HEK293T (cell line): ENCODE measurements around the gene MRPL11.
"Not testable (repeated sequence)": the region's sequence is repeated elsewhere in the genome, so short reads cannot be mapped to it uniquely, and the experiment has no call there.

ENCODE experiments used
- CTCF ChIA-PET: fragments of 350-600 bp; formaldehyde crosslinking; extraction: SDS; loops from one replicate; lab custom pipeline; 2021; ENCODE audit warnings: antibody characterized with exemption, inconsistent platforms; lab: Yijun Ruan, JAX
- POLR2A ChIA-PET: fragments of 350-600 bp; formaldehyde crosslinking; extraction: SDS; loops from one replicate; lab custom pipeline; 2020; ENCODE audit warnings: antibody characterized with exemption, inconsistent platforms; lab: Yijun Ruan, JAX
- DNase-seq: peaks from one replicate; pipeline ENCODE4 v3.0.0; 2012; ENCODE audit warnings: mixed read lengths; ENCODE audit errors: extremely low spot score
- ARNT ChIP-seq: fragments of 450-650 bp; IDR thresholded peaks from 2 replicates; pipeline ENCODE4 v1.6.1; 2017; ENCODE audit warnings: mild to moderate bottlenecking
- BHLHE40 ChIP-seq: fragments of 450-650 bp; IDR thresholded peaks from 2 replicates; pipeline ENCODE4 v1.6.1; 2016; ENCODE audit warnings: mild to moderate bottlenecking, moderate library complexity, borderline replicate concordance
- CTBP1 ChIP-seq: fragments of 450-650 bp; IDR thresholded peaks from 2 replicates; pipeline ENCODE4 v1.6.1; 2016; ENCODE audit warnings: borderline replicate concordance
- ELF4 ChIP-seq: fragments of 450-650 bp; IDR thresholded peaks from 2 replicates; pipeline ENCODE4 v1.6.1; 2017; ENCODE audit warnings: antibody characterized with exemption
- FOXA1 ChIP-seq: fragments of 450-650 bp; IDR thresholded peaks from 2 replicates; pipeline ENCODE4 v1.6.1; 2016; ENCODE audit warnings: mild to moderate bottlenecking
- FOXK2 ChIP-seq: fragments of 450-650 bp; IDR thresholded peaks from 2 replicates; pipeline ENCODE4 v1.6.1; 2016; ENCODE audit warnings: mild to moderate bottlenecking
- FOXM1 ChIP-seq: fragments of 450-650 bp; IDR thresholded peaks from 2 replicates; pipeline ENCODE4 v1.6.1; 2017; ENCODE audit warnings: mild to moderate bottlenecking, borderline replicate concordance
- HDGF ChIP-seq: fragments of 450-650 bp; IDR thresholded peaks from 2 replicates; pipeline ENCODE4 v1.6.1; 2017; ENCODE audit warnings: antibody characterized with exemption, borderline replicate concordance
- L3MBTL2 ChIP-seq: fragments of 450-650 bp; conservative IDR thresholded peaks from 2 replicates; pipeline ENCODE4 v1.6.1; 2016; ENCODE audit warnings: mild to moderate bottlenecking
- LEF1 ChIP-seq: fragments of 450-650 bp; IDR thresholded peaks from 2 replicates; pipeline ENCODE4 v1.6.1; 2017; ENCODE audit warnings: mild to moderate bottlenecking, borderline replicate concordance
- NFRKB ChIP-seq: fragments of 450-650 bp; IDR thresholded peaks from 2 replicates; pipeline ENCODE4 v1.6.1; 2016; ENCODE audit warnings: mild to moderate bottlenecking, moderate library complexity
- SP1 ChIP-seq: fragments of 450-650 bp; IDR thresholded peaks from 2 replicates; pipeline ENCODE4 v1.6.1; 2017
- SUZ12 ChIP-seq: fragments of 450-650 bp; IDR thresholded peaks from 2 replicates; pipeline ENCODE4 v1.6.1; 2016; ENCODE audit warnings: mild to moderate bottlenecking
- TARDBP ChIP-seq: fragments of 450-650 bp; IDR thresholded peaks from 2 replicates; pipeline ENCODE4 v1.6.1; 2016
- ZNF384 ChIP-seq: fragments of 450-650 bp; IDR thresholded peaks from 2 replicates; pipeline ENCODE4 v1.6.1; 2016
- TF ChIP-seq, protein P1 (sequence below): fragments of 450-650 bp; IDR thresholded peaks from 2 replicates; pipeline ENCODE4 v1.6.1; 2016

Gene MRPL11

DNA sequence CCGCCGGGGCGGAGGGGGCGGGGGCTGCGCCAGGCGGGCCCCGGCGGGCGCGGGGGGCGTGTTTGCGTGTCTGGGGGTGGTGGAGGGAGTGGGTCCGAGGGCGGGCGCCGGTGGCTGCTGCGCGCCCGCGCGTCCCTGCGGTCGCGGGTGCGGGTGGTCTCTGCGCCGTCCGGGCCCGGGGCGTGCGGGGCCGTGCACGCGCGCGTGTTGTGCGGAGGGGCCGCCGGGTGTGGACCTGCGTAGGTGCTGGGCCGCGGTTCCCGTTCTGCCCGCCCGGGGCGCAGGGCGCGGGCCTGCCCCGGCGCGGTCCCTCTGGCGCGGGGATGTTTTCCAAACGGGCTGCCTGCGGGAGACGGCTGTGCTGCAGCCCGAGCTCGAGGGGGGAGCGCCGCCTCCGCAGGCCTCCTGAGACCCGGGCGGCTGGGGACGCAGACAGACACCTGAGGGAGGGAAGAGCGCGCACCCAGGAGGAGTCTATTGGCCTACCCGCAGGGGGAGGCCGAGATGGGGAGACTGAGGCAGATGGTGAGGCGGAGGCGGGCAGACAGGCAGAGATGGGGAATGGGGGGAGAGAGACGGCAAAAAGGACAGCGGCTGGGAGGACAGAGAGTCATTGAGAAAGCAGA is 28.5 kb upstream of the MRPL11 start:
- DNase-seq: peak; percentile 62
- CTCF ChIA-PET: interaction anchor here (0.9 kb wide), 2 partner anchors 28 to 156 kb away, joined by 3 to 4 read pairs; no protein-coding TSS in a partner anchor
- POLR2A ChIA-PET: interaction anchor here (0.6 to 2.7 kb wide), 6 partner anchors 12 to 46 kb away, joined by 3 to 14 read pairs (median 6); partner anchors contain the start of genes DPP3, MRPL11 and NPAS4
- no peak for TF ChIP-seq HDGF
- no peak for TF ChIP-seq BHLHE40
- TF ChIP-seq ELF4: no peak
- no peak for TF ChIP-seq L3MBTL2
- TF ChIP-seq, protein P1, sequence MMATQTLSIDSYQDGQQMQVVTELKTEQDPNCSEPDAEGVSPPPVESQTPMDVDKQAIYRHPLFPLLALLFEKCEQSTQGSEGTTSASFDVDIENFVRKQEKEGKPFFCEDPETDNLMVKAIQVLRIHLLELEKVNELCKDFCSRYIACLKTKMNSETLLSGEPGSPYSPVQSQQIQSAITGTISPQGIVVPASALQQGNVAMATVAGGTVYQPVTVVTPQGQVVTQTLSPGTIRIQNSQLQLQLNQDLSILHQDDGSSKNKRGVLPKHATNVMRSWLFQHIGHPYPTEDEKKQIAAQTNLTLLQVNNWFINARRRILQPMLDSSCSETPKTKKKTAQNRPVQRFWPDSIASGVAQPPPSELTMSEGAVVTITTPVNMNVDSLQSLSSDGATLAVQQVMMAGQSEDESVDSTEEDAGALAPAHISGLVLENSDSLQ: no peak
- no peak for TF ChIP-seq FOXM1
- TF ChIP-seq ARNT: no peak
- TF ChIP-seq ZNF384: no peak
- no peak for TF ChIP-seq NFRKB
- no peak for TF ChIP-seq LEF1
- TF ChIP-seq FOXA1: no peak
- TF ChIP-seq SUZ12: no peak

DNA sequence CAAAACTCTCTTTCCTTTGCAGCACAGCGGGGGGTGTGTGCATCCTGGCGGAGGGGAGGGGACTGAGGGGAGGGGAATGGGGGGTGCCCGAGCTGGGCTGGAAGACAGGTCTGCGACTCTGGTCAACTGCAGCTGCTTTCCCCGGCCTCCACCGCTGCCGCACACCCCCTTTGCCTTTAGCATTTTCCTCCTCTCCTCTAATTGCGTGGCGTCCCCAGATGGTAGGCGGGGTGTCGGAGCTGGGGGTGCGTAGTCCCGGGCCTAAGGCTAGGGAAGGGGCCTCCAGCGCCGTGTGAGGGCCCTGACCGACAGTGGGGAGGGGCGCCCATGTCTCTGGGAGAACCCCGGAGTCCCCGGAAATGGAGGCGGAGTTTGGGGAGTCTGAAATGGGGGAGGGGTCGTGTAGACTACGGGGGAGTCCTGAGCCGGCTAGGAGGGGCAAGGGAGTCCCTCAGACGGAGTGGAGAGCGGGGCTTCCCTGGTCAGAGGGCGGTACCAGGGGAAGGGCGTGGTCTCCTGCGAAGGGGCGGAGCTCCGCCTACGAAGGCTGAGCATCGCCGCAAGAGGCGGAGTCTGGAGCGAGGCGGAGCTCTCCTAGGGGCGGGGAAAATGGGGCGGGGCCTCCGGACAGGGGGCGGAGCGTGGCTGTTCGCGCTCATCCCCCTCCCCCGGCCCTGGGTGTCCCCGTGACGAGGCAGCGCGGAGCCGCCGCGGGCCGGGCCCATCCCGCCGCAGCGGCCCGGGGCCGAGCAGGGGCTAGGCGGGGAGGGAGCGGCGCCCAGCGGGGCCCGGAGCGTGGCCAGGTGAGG is 27.8 kb upstream of the MRPL11 start, which contains the start of gene PELI3:
PELI3 (plus strand) TSS at position 681 of the 809 bp plus-strand sequence. CDS start 1,224 bp downstream, outside the sequence.
- ChIA-PET CTCF (interaction anchor here (0.9 kb wide), 2 partner anchors 27 to 155 kb away, joined by 3 to 4 read pairs; no protein-coding TSS in a partner anchor), POLR2A (interaction anchor here (0.6 to 1.7 kb wide), 5 partner anchors 12 to 45 kb away, joined by 3 to 11 read pairs (median 3); partner anchors contain the start of genes DPP3, MRPL11 and NPAS4)
- no peak for TF ChIP-seq ELF4
- DNase-seq: peak; percentile 100

DNA sequence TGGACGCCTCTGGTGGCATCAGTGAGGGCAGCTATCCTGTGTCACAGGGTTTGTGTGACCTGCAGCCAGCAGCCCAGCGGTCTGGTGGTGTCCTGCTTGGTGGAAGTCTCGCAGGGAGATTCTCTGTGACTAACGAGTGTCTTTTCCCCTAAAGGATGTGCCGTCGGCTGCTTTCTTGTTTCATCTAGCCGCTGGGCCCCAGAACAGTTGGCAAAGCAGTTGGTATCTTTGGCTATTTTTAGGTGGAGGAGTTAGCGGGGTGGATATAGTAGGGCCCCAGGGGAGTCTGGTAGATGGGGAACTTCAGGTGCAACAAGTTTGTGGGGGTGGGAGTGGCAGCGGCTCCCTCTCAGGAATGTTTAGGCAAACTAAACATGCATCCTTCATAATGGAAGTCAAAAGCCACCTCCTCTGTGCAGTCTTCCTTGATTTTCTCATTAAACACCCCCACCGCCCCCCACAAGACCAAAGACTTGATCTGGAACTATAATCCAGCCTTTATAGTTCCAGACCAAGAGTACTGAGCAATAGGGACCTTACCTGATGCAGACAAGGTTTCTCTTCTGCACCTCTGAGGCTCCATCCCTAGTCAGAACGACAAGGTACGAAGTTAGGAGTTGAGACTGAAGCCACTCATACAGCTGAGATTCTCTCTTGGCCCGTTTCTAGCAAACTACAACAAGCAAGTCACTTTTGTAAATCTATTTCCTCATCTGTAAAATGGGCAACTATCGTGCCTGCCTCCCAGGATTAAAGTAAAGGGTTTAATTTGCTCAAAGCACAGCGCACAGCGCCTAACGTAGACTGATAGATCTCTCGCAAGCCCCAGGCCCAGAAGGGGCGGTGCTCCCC is 27.0 kb upstream of the MRPL11 start:
- CTCF ChIA-PET: interaction anchor here (0.7 kb wide), 1 partner anchor 13 kb away, joined by 5 read pairs; no protein-coding TSS in a partner anchor
- POLR2A ChIA-PET: interaction anchor here (0.8 to 1.7 kb wide), 4 partner anchors 14 to 27 kb away, joined by 3 to 11 read pairs (median 6); partner anchors contain the start of genes DPP3 and MRPL11
- DNase-seq: no peak
- TF ChIP-seq TARDBP (no peak), NFRKB (no peak), SP1 (no peak), FOXM1 (no peak), ZNF384 (no peak), FOXA1 (no peak), HDGF (no peak), L3MBTL2 (no peak), LEF1 (no peak), SUZ12 (no peak), ARNT (no peak), ELF4 (no peak), FOXK2 (no peak), BHLHE40 (no peak), CTBP1 (no peak)
- TF ChIP-seq, protein P1: no peak

DNA sequence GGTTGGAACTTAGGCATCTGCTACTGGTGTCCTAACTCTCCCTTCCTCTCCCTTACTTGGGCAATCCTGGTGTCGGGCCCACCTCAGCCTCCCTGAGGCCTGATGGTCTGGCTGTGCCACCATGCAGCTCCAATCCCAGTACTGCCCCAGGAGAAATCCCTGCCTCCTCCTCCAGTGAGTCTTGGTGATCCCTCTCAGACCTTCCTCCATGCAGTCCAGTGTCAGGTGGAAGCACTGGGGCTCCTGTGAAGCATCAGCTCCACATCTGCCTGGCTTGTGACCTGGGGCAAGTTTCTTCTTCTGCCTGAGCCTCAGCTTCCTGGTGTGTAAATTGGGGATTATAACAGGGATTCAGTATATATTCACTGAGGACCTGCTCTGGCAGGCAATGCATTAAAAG is 26.3 kb upstream of the MRPL11 start:
- CTCF ChIA-PET: interaction anchor here (0.7 kb wide), 1 partner anchor 14 kb away, joined by 5 read pairs; no protein-coding TSS in a partner anchor
- TF ChIP-seq SP1 (no peak), SUZ12 (no peak), ARNT (no peak), FOXM1 (no peak), HDGF (no peak), L3MBTL2 (no peak), ZNF384 (no peak), LEF1 (no peak), ELF4 (no peak), CTBP1 (no peak), BHLHE40 (no peak), NFRKB (no peak), FOXA1 (no peak), FOXK2 (no peak), TARDBP (no peak)
- TF ChIP-seq, protein P1: no peak
- POLR2A ChIA-PET: interaction anchor here (0.8 kb wide), 1 partner anchor 15 kb away, joined by 4 read pairs; the partner anchor contains the start of gene DPP3
- DNase-seq: no peak

DNA sequence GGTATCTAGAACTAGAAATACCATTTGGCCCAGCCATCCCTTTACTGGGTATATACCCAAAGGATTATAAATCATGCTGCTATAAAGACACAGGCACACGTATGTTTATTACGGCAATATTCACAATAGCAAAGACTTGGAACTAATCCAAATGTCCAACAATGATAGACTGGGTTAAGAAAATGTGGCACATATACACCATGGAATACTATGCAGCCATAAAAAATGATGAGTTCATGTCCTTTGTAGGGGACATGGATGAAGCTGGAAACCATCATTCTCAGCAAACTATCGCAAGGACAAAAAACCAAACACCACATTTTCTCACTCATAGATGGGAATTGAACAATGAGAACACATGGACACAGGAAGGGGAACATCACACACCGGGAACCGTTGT is 25.5 kb upstream of the MRPL11 start:
- POLR2A ChIA-PET, DNase-seq, CTCF ChIA-PET: not testable (repeated sequence)
